GM12891 (cell line): Measurements from ENCODE around the gene FKBP8.

Source experiments
- PAX5 ChIP-seq: IDR thresholded peaks from 2 replicates; pipeline ENCODE4 v1.6.1; 2011; ENCODE audit warnings: low read length, moderate library complexity, mild to moderate bottlenecking; ENCODE audit not compliant: insufficient read depth, severe bottlenecking
- POLR2A ChIP-seq: IDR thresholded peaks from 2 replicates; pipeline ENCODE4 v1.6.1; 2011; ENCODE audit warnings: low read depth, low read length, control low read depth
- POLR2AphosphoS5 ChIP-seq: IDR thresholded peaks from 2 replicates; pipeline ENCODE4 v1.6.1; 2011; ENCODE audit warnings: low read depth, low read length, control low read depth
- POU2F2 ChIP-seq: IDR thresholded peaks from 2 replicates; pipeline ENCODE4 v1.6.1; 2011; ENCODE audit warnings: low read depth, mild to moderate bottlenecking, control low read depth, low read length, moderate library complexity
- SPI1 ChIP-seq: IDR thresholded peaks from 2 replicates; pipeline ENCODE4 v1.6.1; 2011; ENCODE audit warnings: low read depth, low read length, control low read depth
- TAF1 ChIP-seq: IDR thresholded peaks from 2 replicates; pipeline ENCODE4 v1.6.1; 2011; ENCODE audit warnings: low read depth, low read length, control low read depth

GRCh38 chr19:18494267-18494607 is 49.1 kb downstream of the FKBP8 start:
- TF ChIP-seq TAF1 (no peak), POLR2A (no peak), POLR2AphosphoS5 (no peak), POU2F2 (no peak), SPI1 (no peak), PAX5 (no peak)
